ENCODE data around the gene WFDC12. TPM values are rescaled to one million over a fixed set of nuclear protein-coding genes. Genes with fewer than 3 reads are reported as not detected.

Gene WFDC12
- total and polyA plus RNA-seq, 8 donors = not detected

- Histone ChIP-seq H3K27me3 (no peaks in the 10 kb centered on the region), H3K36me3 (no peaks in the 10 kb centered on the region), H3K9me3 (no peaks in the 10 kb centered on the region), H3K4me3 (no peak overlapping the region), H3K4me1 (no peaks in the 10 kb centered on the region), H3K27ac (no peak overlapping the region)
- ATAC-seq (no peak), DNase-seq (no peak), FAIRE-seq (no peak)
- intact Hi-C loops (cut with DNase I) = loop anchor here in 1 of 3 donors (10.0 kb wide), 1 partner anchor 86 kb away; no protein-coding TSS in a partner anchor
- WGBS, 2 donors = 93 to 94% methylated on average over 3 of the region's 3 CpGs
- TF ChIP-seq, protein P1, sequence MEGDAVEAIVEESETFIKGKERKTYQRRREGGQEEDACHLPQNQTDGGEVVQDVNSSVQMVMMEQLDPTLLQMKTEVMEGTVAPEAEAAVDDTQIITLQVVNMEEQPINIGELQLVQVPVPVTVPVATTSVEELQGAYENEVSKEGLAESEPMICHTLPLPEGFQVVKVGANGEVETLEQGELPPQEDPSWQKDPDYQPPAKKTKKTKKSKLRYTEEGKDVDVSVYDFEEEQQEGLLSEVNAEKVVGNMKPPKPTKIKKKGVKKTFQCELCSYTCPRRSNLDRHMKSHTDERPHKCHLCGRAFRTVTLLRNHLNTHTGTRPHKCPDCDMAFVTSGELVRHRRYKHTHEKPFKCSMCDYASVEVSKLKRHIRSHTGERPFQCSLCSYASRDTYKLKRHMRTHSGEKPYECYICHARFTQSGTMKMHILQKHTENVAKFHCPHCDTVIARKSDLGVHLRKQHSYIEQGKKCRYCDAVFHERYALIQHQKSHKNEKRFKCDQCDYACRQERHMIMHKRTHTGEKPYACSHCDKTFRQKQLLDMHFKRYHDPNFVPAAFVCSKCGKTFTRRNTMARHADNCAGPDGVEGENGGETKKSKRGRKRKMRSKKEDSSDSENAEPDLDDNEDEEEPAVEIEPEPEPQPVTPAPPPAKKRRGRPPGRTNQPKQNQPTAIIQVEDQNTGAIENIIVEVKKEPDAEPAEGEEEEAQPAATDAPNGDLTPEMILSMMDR (IDR thresholded peaks at IDR 0.05) = no peak
These were observed 33.8 kb downstream of the WFDC12 start for GRCh38 chr20:45090481-45090880.

DNA sequence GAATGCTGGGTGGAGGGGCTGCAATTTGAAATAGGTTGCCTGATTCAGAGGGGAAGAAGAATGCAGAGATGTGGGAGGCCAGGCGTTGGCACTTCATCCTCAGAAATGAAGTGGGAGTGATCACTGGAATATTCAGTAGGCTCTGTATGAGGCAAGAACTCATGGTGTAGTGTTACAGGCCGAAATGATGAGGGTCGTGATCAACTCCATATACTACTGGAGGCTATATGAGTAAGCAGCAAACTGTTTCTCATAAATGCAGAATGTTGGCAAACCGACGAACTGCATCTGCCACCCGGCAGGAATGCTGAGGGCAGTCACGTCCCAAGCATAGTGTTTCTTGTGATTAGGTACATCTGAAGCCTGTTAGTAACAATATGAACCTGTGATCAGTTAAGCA, 36.0 kb downstream of the WFDC12 start:
- Histone ChIP-seq H3K4me1 (no peaks in the 10 kb centered on the region), H3K9me3 (no peaks in the 10 kb centered on the region), H3K36me3 (no peaks in the 10 kb centered on the region), H3K27ac (no peak overlapping the region), H3K27me3 (no peaks in the 10 kb centered on the region), H3K4me3 (no peak overlapping the region)
- intact Hi-C loops (cut with DNase I) = no loop called here
- TF ChIP-seq, protein P1 (IDR thresholded peaks at IDR 0.05) = no peak
- FAIRE-seq (no peak), ATAC-seq (no peak), DNase-seq (no peak)
- WGBS, 2 donors = 83 to 94% methylated on average over 7 of the region's 7 CpGs

DNA sequence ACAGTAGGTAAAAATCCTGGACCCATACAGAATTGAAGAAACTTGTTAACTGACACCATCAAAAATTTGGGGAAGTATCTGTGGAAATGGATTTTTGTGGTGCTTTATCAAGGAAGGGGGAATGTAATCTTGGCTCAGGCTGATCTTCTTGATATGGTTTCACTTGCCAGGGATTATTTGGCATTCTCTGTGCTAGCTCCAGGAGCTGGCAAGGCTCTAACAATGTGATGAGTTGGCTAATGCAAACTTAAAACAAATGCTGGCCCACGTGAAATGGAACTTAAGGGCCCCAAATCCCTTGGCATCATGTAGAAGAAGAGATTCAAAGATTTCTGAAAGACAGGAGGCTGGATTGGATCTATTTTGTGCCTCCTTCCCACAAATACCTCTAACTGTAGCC, 36.5 kb downstream of the WFDC12 start:
- Histone ChIP-seq H3K27ac (no peak overlapping the region), H3K27me3 (no peaks in the 10 kb centered on the region), H3K4me3 (no peak overlapping the region), H3K9me3 (no peaks in the 10 kb centered on the region), H3K36me3 (no peaks in the 10 kb centered on the region), H3K4me1 (no peaks in the 10 kb centered on the region)
- DNase-seq (no peak), FAIRE-seq (no peak), ATAC-seq (no peak)
- 62 to 88% methylated on average over 1 of the region's 1 CpG for WGBS, 2 donors
- TF ChIP-seq, protein P1 (IDR thresholded peaks at IDR 0.05) = no peak
- intact Hi-C loops (cut with DNase I) = no loop called here

- intact Hi-C loops (cut with DNase I) = no loop called here
- no peak for ATAC-seq
- Histone ChIP-seq H3K27ac (no peak overlapping the region), H3K4me3 (no peak overlapping the region), H3K9me3 (no peaks in the 10 kb centered on the region), H3K4me1 (no peaks in the 10 kb centered on the region), H3K36me3 (no peaks in the 10 kb centered on the region), H3K27me3 (no peaks in the 10 kb centered on the region)
- no peak for DNase-seq
- WGBS, 2 donors = 84 to 85% methylated on average over 3 of the region's 3 CpGs
- TF ChIP-seq, protein P1 (IDR thresholded peaks at IDR 0.05) = no peak
- FAIRE-seq = no peak
These were observed 37.0 kb downstream of the WFDC12 start for GRCh38 chr20:45087097-45087790.

GRCh38 chr20:45085867-45086266, 38.4 kb downstream of the WFDC12 start:
- FAIRE-seq (no peak), DNase-seq (no peak), ATAC-seq (no peak)
- 95 to 97% methylated on average over 1 of the region's 1 CpG for whole genome bisulfite sequencing, 2 donors
- no peaks in the 10 kb centered on the region for H3K36me3 ChIP-seq
- intact Hi-C loops (cut with DNase I) = no loop called here
- H3K4me1 ChIP-seq = no peaks in the 10 kb centered on the region
- H3K27me3 ChIP-seq = no peaks in the 10 kb centered on the region
- H3K9me3 ChIP-seq = no peaks in the 10 kb centered on the region
- H3K4me3 ChIP-seq = no peak overlapping the region
- TF ChIP-seq, protein P1 (IDR thresholded peaks at IDR 0.05) = no peak
- no peak overlapping the region for H3K27ac ChIP-seq

Measured in pancreas (tissue), 10 donors.